K562 (cell line): ENCODE results near the gene NFATC2. TPM values are rescaled to one million over a fixed set of nuclear protein-coding genes. Genes with fewer than 3 reads are reported as not detected.

Experiments
- E2F5 ChIP-seq: sonication (generic); formaldehyde crosslinking; IDR thresholded peaks from 2 replicates; pipeline ENCODE4 v1.8.0; 2022; ENCODE audit warnings: mild to moderate bottlenecking, missing genetic modification reagents
- KAT8 ChIP-seq: fragments of 450-650 bp; IDR thresholded peaks from 2 replicates; pipeline ENCODE4 v1.6.1; 2016; ENCODE audit warnings: low read depth, mild to moderate bottlenecking
- MXI1 ChIP-seq: IDR thresholded peaks from 2 replicates; pipeline ENCODE4 v1.6.1; 2011; ENCODE audit warnings: low read depth, mild to moderate bottlenecking, improper control_type of control experiment, low read length
- RFX7 ChIP-seq: fragments of 250-450 bp; sonication (Bioruptor Pico); IDR thresholded peaks from 2 replicates; pipeline ENCODE4 v1.5.1; 2021; ENCODE audit warnings: mild to moderate bottlenecking
- ZBTB26 ChIP-seq: fragments of 450-650 bp; formaldehyde crosslinking; IDR thresholded peaks from 2 replicates; pipeline ENCODE4 v1.4.0; 2022; ENCODE audit warnings: missing genetic modification characterization
- ZNF431 ChIP-seq: sonication (generic); formaldehyde crosslinking; IDR thresholded peaks from 2 replicates; pipeline ENCODE4 v1.8.0; 2022; ENCODE audit warnings: mild to moderate bottlenecking, missing genetic modification reagents
- ZNF79 ChIP-seq: fragments of 250-450 bp; sonication (Bioruptor Pico); IDR thresholded peaks from 2 replicates; pipeline ENCODE4 v1.4.0; 2020; ENCODE audit warnings: low read depth, mild to moderate bottlenecking, moderate library complexity
- polyA plus RNA-seq, 8 experiments: library from polyadenylated mRNA; depleted of rRNA in 4 of 8; stranded (reverse) in 5 of 8; unstranded in 3 of 8; fragments of >200 nt; fragmentation: Nextera tagmentation in 2 of 8; fragmentation: Illumina TruSeq in 1 of 8; extraction: Ambion mirVana in 2 of 8; extraction: Trizol in 1 of 8; gene quantifications; 2 replicates each; pipeline versions ENCODE4 v1.2.1 to v1.2.3, GENCODE V29; 2011 to 2014; ENCODE audit warnings: inconsistent platforms in 1 of 8, missing spikeins in 1 of 8
- total RNA-seq, 7 experiments: library from RNA; depleted of rRNA in 6 of 7; stranded (reverse); fragments of >200 nt in 6 of 7; fragmentation: Illumina TruSeq in 2 of 7; extraction: Trizol in 2 of 7; gene quantifications; 2 replicates each; pipeline versions ENCODE4 v1.2.1 to v1.2.3, GENCODE V29; 2011 to 2021; ENCODE audit warnings: low replicate concordance in 1 of 7
- TF ChIP-seq, protein P1 (sequence below): fragments of 250-450 bp; sonication (Bioruptor Pico); IDR thresholded peaks from 2 replicates; pipeline ENCODE4 v1.5.0; 2021; ENCODE audit warnings: mild to moderate bottlenecking, borderline replicate concordance
- TF ChIP-seq, protein P2 (sequence below): sonication (generic); formaldehyde crosslinking; IDR thresholded peaks from 2 replicates; pipeline ENCODE4 v1.8.0; 2022; ENCODE audit warnings: missing genetic modification reagents, mild to moderate bottlenecking, borderline replicate concordance

NFATC2 gene
- total and polyA plus RNA-seq, 9 of the 15 experiments (the other 6 are each of a cell fraction or from before 2014, with no cell fraction given) = 1.9 to 11.2 (median 3.0) TPM

DNA sequence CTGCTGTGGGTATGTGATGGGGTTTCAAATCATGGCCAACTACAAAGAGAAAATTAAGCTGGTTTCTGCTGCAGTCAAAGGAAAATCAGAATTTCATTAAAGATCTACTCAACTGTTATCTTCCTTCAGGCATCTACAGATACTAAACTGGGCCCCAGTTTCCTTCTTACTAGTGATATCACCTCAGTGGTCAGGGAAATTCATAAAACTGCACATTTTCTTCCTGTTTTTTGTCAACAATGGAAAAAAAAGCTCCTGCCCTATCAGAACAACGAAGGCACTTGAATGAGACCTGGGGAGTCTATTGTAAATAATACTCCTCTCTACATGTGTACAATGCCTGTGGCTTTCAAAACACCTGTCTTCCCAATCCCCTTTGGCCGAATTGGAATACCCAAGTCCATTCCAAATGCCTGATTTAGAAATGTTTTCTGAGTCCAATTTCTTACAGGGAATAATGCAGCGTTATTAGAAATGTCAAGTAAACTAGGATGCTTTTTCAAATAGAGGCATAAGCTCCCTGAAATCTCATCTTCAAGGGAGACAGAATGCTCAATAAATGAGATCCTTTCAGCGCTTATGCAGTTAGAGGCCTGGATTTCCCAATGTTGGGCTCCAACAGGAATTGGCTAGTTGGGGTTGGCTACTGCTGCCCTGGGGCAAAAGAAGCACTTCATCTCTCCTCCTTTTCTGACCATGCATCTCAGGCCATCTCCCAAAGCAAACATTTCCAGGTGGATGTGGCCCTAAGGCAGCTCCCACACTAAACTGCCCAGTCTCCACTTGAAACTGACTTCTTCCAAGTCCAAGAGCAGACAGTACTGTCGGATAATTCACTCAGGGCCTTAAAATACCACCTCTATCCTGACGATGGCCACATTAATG is 143.3 kb downstream of the NFATC2 start (continued):
- no peak for TF ChIP-seq ZBTB26 (CRISPR knock-in tag)
- TF ChIP-seq, protein P1, sequence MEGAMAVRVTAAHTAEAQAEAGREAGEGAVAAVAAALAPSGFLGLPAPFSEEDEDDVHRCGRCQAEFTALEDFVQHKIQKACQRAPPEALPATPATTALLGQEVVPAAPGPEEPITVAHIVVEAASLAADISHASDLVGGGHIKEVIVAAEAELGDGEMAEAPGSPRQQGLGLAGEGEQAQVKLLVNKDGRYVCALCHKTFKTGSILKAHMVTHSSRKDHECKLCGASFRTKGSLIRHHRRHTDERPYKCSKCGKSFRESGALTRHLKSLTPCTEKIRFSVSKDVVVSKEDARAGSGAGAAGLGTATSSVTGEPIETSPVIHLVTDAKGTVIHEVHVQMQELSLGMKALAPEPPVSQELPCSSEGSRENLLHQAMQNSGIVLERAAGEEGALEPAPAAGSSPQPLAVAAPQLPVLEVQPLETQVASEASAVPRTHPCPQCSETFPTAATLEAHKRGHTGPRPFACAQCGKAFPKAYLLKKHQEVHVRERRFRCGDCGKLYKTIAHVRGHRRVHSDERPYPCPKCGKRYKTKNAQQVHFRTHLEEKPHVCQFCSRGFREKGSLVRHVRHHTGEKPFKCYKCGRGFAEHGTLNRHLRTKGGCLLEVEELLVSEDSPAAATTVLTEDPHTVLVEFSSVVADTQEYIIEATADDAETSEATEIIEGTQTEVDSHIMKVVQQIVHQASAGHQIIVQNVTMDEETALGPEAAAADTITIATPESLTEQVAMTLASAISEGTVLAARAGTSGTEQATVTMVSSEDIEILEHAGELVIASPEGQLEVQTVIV = no peak
- no peak for TF ChIP-seq E2F5
- TF ChIP-seq KAT8 = no peak
- TF ChIP-seq MXI1 = no peak
- no peak for TF ChIP-seq RFX7 (CRISPR knock-in tag)
- TF ChIP-seq, protein P2, sequence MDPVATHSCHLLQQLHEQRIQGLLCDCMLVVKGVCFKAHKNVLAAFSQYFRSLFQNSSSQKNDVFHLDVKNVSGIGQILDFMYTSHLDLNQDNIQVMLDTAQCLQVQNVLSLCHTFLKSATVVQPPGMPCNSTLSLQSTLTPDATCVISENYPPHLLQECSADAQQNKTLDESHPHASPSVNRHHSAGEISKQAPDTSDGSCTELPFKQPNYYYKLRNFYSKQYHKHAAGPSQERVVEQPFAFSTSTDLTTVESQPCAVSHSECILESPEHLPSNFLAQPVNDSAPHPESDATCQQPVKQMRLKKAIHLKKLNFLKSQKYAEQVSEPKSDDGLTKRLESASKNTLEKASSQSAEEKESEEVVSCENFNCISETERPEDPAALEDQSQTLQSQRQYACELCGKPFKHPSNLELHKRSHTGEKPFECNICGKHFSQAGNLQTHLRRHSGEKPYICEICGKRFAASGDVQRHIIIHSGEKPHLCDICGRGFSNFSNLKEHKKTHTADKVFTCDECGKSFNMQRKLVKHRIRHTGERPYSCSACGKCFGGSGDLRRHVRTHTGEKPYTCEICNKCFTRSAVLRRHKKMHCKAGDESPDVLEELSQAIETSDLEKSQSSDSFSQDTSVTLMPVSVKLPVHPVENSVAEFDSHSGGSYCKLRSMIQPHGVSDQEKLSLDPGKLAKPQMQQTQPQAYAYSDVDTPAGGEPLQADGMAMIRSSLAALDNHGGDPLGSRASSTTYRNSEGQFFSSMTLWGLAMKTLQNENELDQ (CRISPR knock-in tag) = no peak
- TF ChIP-seq ZNF79 (CRISPR knock-in tag) = no peak
- TF ChIP-seq ZNF431 = no peak
